H1 (cell line): Measurements from ENCODE around the gene CUL1. TPM values are rescaled to one million over a fixed set of nuclear protein-coding genes. Genes with fewer than 3 reads are reported as not detected.

ENCODE experiments used
- CTCF ChIA-PET: fragments of 300-600 bp; sonication (Branson Sonifier 250); formaldehyde crosslinking; loops from one replicate; lab custom pipeline; 2021; ENCODE audit not compliant: partially characterized antibody; lab: Charles Lee
- POLR2A ChIA-PET: fragments of 300-600 bp; sonication (Branson Sonifier 250); formaldehyde crosslinking; loops from one replicate; lab custom pipeline; 2021; ENCODE audit warnings: inconsistent platforms; ENCODE audit not compliant: partially characterized antibody; lab: Charles Lee
- DNase-seq, 2 experiments: peaks; one replicate each; pipeline versions ENCODE4 v3.0.0 to v3.0.0-alpha.2; 2010 to 2022; ENCODE audit warnings: low spot score in 2 of 2, low read depth in 1 of 2, mixed read lengths in 1 of 2
- FAIRE-seq: peaks from 2 replicates; lab custom pipeline; 2011; peaks lifted over from hg19 to GRCh38; lab: Jason Lieb, UNC
- H2AFZ ChIP-seq: 2 replicates; pipeline ENCODE4 v1.8.1; 2012; ENCODE audit warnings: low read length, inconsistent platforms
- H2AK5ac ChIP-seq: 2 replicates; pipeline ENCODE4 v1.6.1; 2013; ENCODE audit warnings: low read depth, low read length
- H2BK120ac ChIP-seq: replicated peaks from 2 replicates; pipeline ENCODE3; 2013; ENCODE audit warnings: low read depth, low read length, inconsistent platforms
- H2BK12ac ChIP-seq: 2 replicates; pipeline ENCODE4 v1.6.1; 2013; ENCODE audit warnings: low read depth, low read length
- H2BK15ac ChIP-seq: 2 replicates; pipeline ENCODE4 v1.6.1; 2013; ENCODE audit warnings: low read length
- H2BK20ac ChIP-seq: 2 replicates; pipeline ENCODE4 v1.6.1; 2013; ENCODE audit warnings: low read length
- H2BK5ac ChIP-seq: 2 replicates; pipeline ENCODE4 v1.6.1; 2013; ENCODE audit warnings: low read depth, low read length
- H3K14ac ChIP-seq: 2 replicates; pipeline ENCODE4 v1.6.1; 2013; ENCODE audit warnings: inconsistent platforms; ENCODE audit not compliant: insufficient read length
- H3K18ac ChIP-seq: 2 replicates; pipeline ENCODE4 v1.6.1; 2013; ENCODE audit warnings: low read length; ENCODE audit errors: extremely low read depth
- H3K23ac ChIP-seq: 2 replicates; pipeline ENCODE4 v1.6.1; 2013; ENCODE audit warnings: inconsistent platforms; ENCODE audit not compliant: insufficient read length
- H3K23me2 ChIP-seq: 2 replicates; pipeline ENCODE4 v1.6.1; 2013; ENCODE audit warnings: low read depth, low read length
- H3K27ac ChIP-seq: 2 replicates; pipeline ENCODE4 v1.6.1; 2011; ENCODE audit warnings: low read depth, low read length, inconsistent platforms
- H3K27me3 ChIP-seq, 4 experiments: replicated peaks in 1 of 4; 1 replicate in 1 of 4; 2 replicates in 3 of 4; pipeline versions ENCODE4 v1.6.1 to v1.8.1; 2011 to 2013; ENCODE audit warnings: low read length in 3 of 4, mild to moderate bottlenecking in 3 of 4, inconsistent platforms in 2 of 4, mixed read lengths in 2 of 4, moderate library complexity in 1 of 4; ENCODE audit not compliant: control insufficient read depth in 3 of 4, insufficient read depth in 3 of 4; ENCODE audit errors: extremely low read depth in 1 of 4
- H3K36me3 ChIP-seq, 4 experiments: 2 replicates each; pipeline versions ENCODE4 v1.6.1 to v1.8.1; 2011 to 2013; ENCODE audit warnings: mild to moderate bottlenecking in 4 of 4, low read length in 3 of 4, moderate library complexity in 2 of 4, control low read depth in 1 of 4, inconsistent platforms in 1 of 4; ENCODE audit not compliant: insufficient read depth in 4 of 4, control insufficient read depth in 2 of 4
- H3K4ac ChIP-seq: replicated peaks from 2 replicates; pipeline ENCODE3; 2013; ENCODE audit warnings: low read length, low read depth, mixed read lengths, inconsistent platforms; ENCODE audit not compliant: insufficient read length
- H3K4me1 ChIP-seq, 4 experiments: replicated peaks in 1 of 4; 1 replicate in 1 of 4; 2 replicates in 3 of 4; pipeline versions ENCODE4 v1.6.1 to v1.8.1; 2011 to 2013; ENCODE audit warnings: low read length in 3 of 4, inconsistent platforms in 2 of 4, mixed read lengths in 1 of 4; ENCODE audit not compliant: insufficient read depth in 4 of 4, control insufficient read depth in 3 of 4
- H3K4me2 ChIP-seq, 2 experiments: 2 replicates each; pipeline versions ENCODE4 v1.6.1 to v1.8.1; 2011 to 2013; ENCODE audit warnings: low read depth in 2 of 2, low read length in 2 of 2, control low read depth in 1 of 2, inconsistent platforms in 1 of 2, mild to moderate bottlenecking in 1 of 2; ENCODE audit not compliant: insufficient read depth in 1 of 2
- H3K4me3 ChIP-seq, 4 experiments: fragments of 200-600, 300-600 bp in 1 of 4; sonication (generic), shearing (Covaris generic), sonication (Bioruptor Twin) in 1 of 4; 2 replicates each; pipeline versions ENCODE4 v1.5.1 to v1.8.1; 2011 to 2016; ENCODE audit warnings: low read length in 4 of 4, low read depth in 3 of 4, control low read depth in 2 of 4, inconsistent platforms in 2 of 4, mild to moderate bottlenecking in 2 of 4, mixed read lengths in 1 of 4, moderate library complexity in 1 of 4; ENCODE audit not compliant: insufficient read depth in 2 of 4; ENCODE audit errors: extremely low read depth in 1 of 4
- H3K56ac ChIP-seq: replicated peaks from 2 replicates; pipeline ENCODE3; 2013; ENCODE audit warnings: low read depth, mild to moderate bottlenecking, mixed read lengths, low read length, inconsistent platforms; ENCODE audit not compliant: insufficient read length
- H3K79me1 ChIP-seq: 2 replicates; pipeline ENCODE4 v1.6.1; 2013; ENCODE audit warnings: low read depth, low read length, control low read depth
- H3K79me2 ChIP-seq, 2 experiments: 2 replicates each; pipeline versions ENCODE4 v1.6.1 to v1.8.1; 2012 to 2013; ENCODE audit warnings: low read length in 2 of 2, mild to moderate bottlenecking in 2 of 2, inconsistent platforms in 1 of 2; ENCODE audit not compliant: insufficient read depth in 2 of 2, control insufficient read depth in 1 of 2
- H3K9ac ChIP-seq, 4 experiments: replicated peaks in 1 of 4; 1 replicate in 1 of 4; 2 replicates in 3 of 4; pipeline versions ENCODE4 v1.6.1 to v1.8.1; 2011 to 2013; ENCODE audit warnings: low read depth in 3 of 4, low read length in 3 of 4, control low read depth in 2 of 4, mild to moderate bottlenecking in 2 of 4, moderate library complexity in 2 of 4, inconsistent platforms in 1 of 4; ENCODE audit errors: extremely low read depth in 1 of 4
- H3K9me3 ChIP-seq, 2 experiments: 2 replicates each; pipeline versions ENCODE4 v1.6.1 to v1.8.1; 2012 to 2013; ENCODE audit warnings: mild to moderate bottlenecking in 2 of 2, moderate library complexity in 2 of 2, control low read depth in 1 of 2, inconsistent platforms in 1 of 2, low read depth in 1 of 2, low read length in 1 of 2, mixed read lengths in 1 of 2; ENCODE audit not compliant: insufficient read depth in 2 of 2
- H4K20me1 ChIP-seq, 2 experiments: replicated peaks in 1 of 2; 2 replicates each; pipeline versions ENCODE3 to v1.8.1; 2011 to 2013; ENCODE audit warnings: inconsistent platforms in 2 of 2, low read length in 2 of 2, mild to moderate bottlenecking in 1 of 2; ENCODE audit not compliant: insufficient read depth in 2 of 2, control insufficient read depth in 1 of 2
- H4K5ac ChIP-seq: 2 replicates; pipeline ENCODE4 v1.6.1; 2013; ENCODE audit warnings: low read length, low read depth, mixed read lengths, inconsistent platforms; ENCODE audit not compliant: insufficient read length
- H4K8ac ChIP-seq: 2 replicates; pipeline ENCODE4 v1.8.0; 2013; ENCODE audit warnings: mild to moderate bottlenecking, moderate library complexity, low read length, inconsistent platforms; ENCODE audit not compliant: insufficient read depth; ENCODE audit errors: extremely low read depth
- H4K91ac ChIP-seq: replicated peaks from 2 replicates; pipeline ENCODE3; 2013; ENCODE audit warnings: low read length, mixed read lengths, inconsistent platforms; ENCODE audit not compliant: insufficient read length
- CHD2 ChIP-seq: IDR thresholded peaks from 2 replicates; pipeline ENCODE4 v1.6.1; 2012; ENCODE audit warnings: low read length, improper control_type of control experiment
- CTCF ChIP-seq, 3 experiments: IDR thresholded peaks; 1 replicate in 2 of 3; 2 replicates in 1 of 3; pipeline versions ENCODE4 v1.5.1 to v1.6.1; 2011; ENCODE audit warnings: low read length in 3 of 3, mild to moderate bottlenecking in 3 of 3, inconsistent platforms in 2 of 3, low read depth in 1 of 3, moderate library complexity in 1 of 3; ENCODE audit not compliant: insufficient read depth in 1 of 3; ENCODE audit errors: control extremely low read depth in 1 of 3
- NANOG ChIP-seq: IDR thresholded peaks from 2 replicates; pipeline ENCODE4 v1.6.1; 2011; ENCODE audit warnings: low read length, low read depth, mild to moderate bottlenecking, inconsistent platforms; ENCODE audit not compliant: insufficient read depth, poor library complexity, severe bottlenecking
- RFX5 ChIP-seq: IDR thresholded peaks from 2 replicates; pipeline ENCODE4 v1.6.1; 2011; ENCODE audit warnings: low read depth, low read length, improper control_type of control experiment, borderline replicate concordance
- SIX5 ChIP-seq: IDR thresholded peaks from 2 replicates; pipeline ENCODE4 v1.6.1; 2011; ENCODE audit warnings: mild to moderate bottlenecking, low read depth, low read length
- WGBS, 2 experiments: shearing (Covaris generic) in 1 of 2; methylation state at CpG; one replicate each; pipeline versions ENCODE4 v1.1.6 to v1.1.7; 2013 to 2015; ENCODE audit warnings: low lambda C conversion rate in 2 of 2, mixed read lengths in 2 of 2, inconsistent platforms in 1 of 2, low coverage in 1 of 2, missing lambda C conversion rate in 1 of 2; ENCODE audit not compliant: insufficient replicate concordance in 2 of 2, insufficient coverage in 1 of 2, insufficient read length in 1 of 2; ENCODE audit errors: extremely low coverage in 1 of 2, missing lambda C conversion rate in 1 of 2; 5-methylcytosine and 5-hydroxymethylcytosine counted together
- polyA plus RNA-seq, 7 experiments: library from polyadenylated mRNA; depleted of rRNA in 3 of 7; stranded (reverse) in 5 of 7; unstranded in 2 of 7; fragments of >200 nt in 5 of 7; fragments of 200-250 nt in 2 of 7; gene quantifications; 1 replicate in 5 of 7; 2 replicates in 1 of 7; 4 replicates in 1 of 7; pipeline versions ENCODE4 v1.2.1 to v1.2.3, GENCODE V29; 2011 to 2013; ENCODE audit warnings: missing spikeins in 2 of 7, mixed read lengths in 2 of 7
- total RNA-seq: library from RNA; stranded (reverse); fragmentation: NEBNext Ultra II Directional; extraction: Animal tissue kit (Norgen Biotek cat#: 25700); gene quantifications from 2 replicates; pipeline ENCODE4 v1.2.1, GENCODE V29; 2021

CUL1 gene
- total and polyA plus RNA-seq, 2 of the 8 experiments (the other 6 are each of a cell fraction or from before 2014, with no cell fraction given), result 33.0 to 77.3 TPM

GRCh38 chr7:148697256-148698006, 1.3 kb upstream of the CUL1 start:
- no peak overlapping the region for H3K23ac ChIP-seq
- peak overlapping the region; percentile 33 for H4K5ac ChIP-seq
- FAIRE-seq, result no peak
- no peak overlapping the region for H3K27ac ChIP-seq
- no peak overlapping the region for H3K56ac ChIP-seq
- DNase-seq, result no peak
- H2AFZ ChIP-seq, result 0 out of 2 replicates have a peak overlapping the region, but pooled peaks have one; percentile 4
- peaks cover 2 to 15% (median 8%) of the 10 kb centered on the region in 4 experiments; a peak in 6 of 7 replicates for H3K4me1 ChIP-seq
- H3K9ac ChIP-seq, result peak overlapping the region in 3 of 4 experiments; percentile 45 to 95 (median 77); a peak in 4 of 7 replicates
- no peak overlapping the region for H3K18ac ChIP-seq
- H3K79me2 ChIP-seq, result peaks cover 12 to 37% of the 10 kb centered on the region in 2 experiments
- ChIA-PET CTCF (no interaction called here), POLR2A (interaction anchor here (1.3 to 3.7 kb wide), 7 partner anchors 9 to 285 kb away, joined by 3 to 21 read pairs (median 6); partner anchors contain the start of gene EZH2)
- H3K27me3 ChIP-seq, result no peaks in the 10 kb centered on the region
- H2BK20ac ChIP-seq, result no peak overlapping the region
- no peaks in the 10 kb centered on the region for H3K9me3 ChIP-seq
- H2BK120ac ChIP-seq, result no peak overlapping the region
- H2AK5ac ChIP-seq, result no peak overlapping the region
- peaks cover under 1 to 8% of the 10 kb centered on the region in 2 experiments for H4K20me1 ChIP-seq
- no peak overlapping the region for H3K14ac ChIP-seq
- H2BK15ac ChIP-seq, result no peak overlapping the region
- H3K4me2 ChIP-seq, result peak overlapping the region; percentile 71 to 78
- H3K36me3 ChIP-seq, result no peaks in the 10 kb centered on the region
- no peak overlapping the region for H2BK5ac ChIP-seq
- H3K4ac ChIP-seq, result no peak overlapping the region
- no peak overlapping the region for H4K91ac ChIP-seq
- peak overlapping the region; percentile 54 to 89 (median 82) for H3K4me3 ChIP-seq
- H4K8ac ChIP-seq, result no peak overlapping the region; the same call in 1 of the 2 replicates
- WGBS, 2 experiments, result 65% methylated on average over 18 of the region's 18 CpGs; no CpG with 5 or more reads in 1 of the 2 experiments
- no peaks in the 10 kb centered on the region for H3K79me1 ChIP-seq
- no peaks in the 10 kb centered on the region for H3K23me2 ChIP-seq
- H2BK12ac ChIP-seq, result no peak overlapping the region
- no peak for TF ChIP-seq CTCF (IDR thresholded peaks at IDR 0.05; ENCODE audit: control extremely low read depth in 1 of 3, insufficient read depth in 1 of 3, low read depth in 1 of 3, low read length in 3 of 3)
- no peak for TF ChIP-seq NANOG
- TF ChIP-seq CHD2, result no peak
- no peak for TF ChIP-seq SIX5
- TF ChIP-seq RFX5, result no peak
